RWPE1 (cell line): ENCODE results near the gene DNASE1L3.

Experiments used
- CTCF ChIA-PET: fragments of 350-600 bp; sonication (Branson Sonifier 250); formaldehyde crosslinking; extraction: SDS; loops from one replicate; lab custom pipeline; 2021; lab: Yijun Ruan, JAX
- POLR2A ChIA-PET: fragments of 400-600 bp; formaldehyde crosslinking; extraction: SDS; loops from one replicate; lab custom pipeline; 2020; ENCODE audit warnings: antibody characterized with exemption; ENCODE audit not compliant: low non-redundant PET; lab: Yijun Ruan, JAX
- DNase-seq: peaks from one replicate; pipeline ENCODE4 v3.0.0; 2012; ENCODE audit warnings: low spot score
- H3K27ac ChIP-seq: fragments of 450-650 bp; 2 replicates; pipeline ENCODE4 v1.5.1; 2017
- TF ChIP-seq, protein P1 (sequence below): fragments of 450-650 bp; conservative IDR thresholded peaks from 2 replicates; pipeline ENCODE4 v1.5.1; 2017; ENCODE audit warnings: low read depth, mild to moderate bottlenecking

The DNASE1L3 gene

DNA sequence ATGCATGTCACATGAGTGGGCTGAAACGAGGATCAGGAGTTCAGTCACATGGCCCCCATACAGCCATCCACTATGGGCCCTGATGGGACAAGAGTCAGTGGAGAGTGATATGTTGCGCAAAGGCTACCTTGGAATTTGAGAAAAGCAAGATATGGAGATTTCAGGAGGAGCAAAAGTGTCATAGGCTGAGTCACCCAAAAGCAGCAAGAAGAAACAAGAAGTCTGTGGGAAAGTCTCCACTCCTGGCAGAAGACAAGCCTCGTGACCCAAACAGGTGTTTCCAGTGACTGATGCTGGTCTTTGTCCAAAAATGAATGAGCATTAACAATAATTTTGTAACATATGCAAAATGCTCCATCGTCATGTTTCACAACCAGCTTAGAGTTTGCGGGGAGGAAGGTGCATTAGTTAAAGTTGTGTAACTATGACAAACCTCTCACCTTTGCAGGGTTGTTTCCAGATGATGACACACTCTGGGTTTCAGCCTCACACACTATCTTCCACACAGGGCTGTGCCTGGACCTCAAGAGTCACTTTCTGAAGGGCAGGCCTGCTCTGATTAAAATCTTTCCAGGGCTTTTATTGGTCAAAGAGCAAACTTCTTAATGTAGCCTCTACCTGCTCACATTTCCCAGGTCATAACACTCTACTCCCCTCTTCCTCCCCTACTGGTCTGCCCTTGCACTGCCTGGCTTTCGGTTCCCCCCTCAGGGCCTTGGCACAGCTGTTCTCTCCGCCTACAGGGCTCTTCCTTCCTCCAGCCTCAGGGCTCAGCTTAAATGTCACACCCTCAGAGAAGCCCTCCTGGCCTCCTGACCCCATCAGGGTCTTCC, 3.9 kb upstream of the DNASE1L3 start:
- POLR2A ChIA-PET = no interaction called here
- TF ChIP-seq, protein P1, sequence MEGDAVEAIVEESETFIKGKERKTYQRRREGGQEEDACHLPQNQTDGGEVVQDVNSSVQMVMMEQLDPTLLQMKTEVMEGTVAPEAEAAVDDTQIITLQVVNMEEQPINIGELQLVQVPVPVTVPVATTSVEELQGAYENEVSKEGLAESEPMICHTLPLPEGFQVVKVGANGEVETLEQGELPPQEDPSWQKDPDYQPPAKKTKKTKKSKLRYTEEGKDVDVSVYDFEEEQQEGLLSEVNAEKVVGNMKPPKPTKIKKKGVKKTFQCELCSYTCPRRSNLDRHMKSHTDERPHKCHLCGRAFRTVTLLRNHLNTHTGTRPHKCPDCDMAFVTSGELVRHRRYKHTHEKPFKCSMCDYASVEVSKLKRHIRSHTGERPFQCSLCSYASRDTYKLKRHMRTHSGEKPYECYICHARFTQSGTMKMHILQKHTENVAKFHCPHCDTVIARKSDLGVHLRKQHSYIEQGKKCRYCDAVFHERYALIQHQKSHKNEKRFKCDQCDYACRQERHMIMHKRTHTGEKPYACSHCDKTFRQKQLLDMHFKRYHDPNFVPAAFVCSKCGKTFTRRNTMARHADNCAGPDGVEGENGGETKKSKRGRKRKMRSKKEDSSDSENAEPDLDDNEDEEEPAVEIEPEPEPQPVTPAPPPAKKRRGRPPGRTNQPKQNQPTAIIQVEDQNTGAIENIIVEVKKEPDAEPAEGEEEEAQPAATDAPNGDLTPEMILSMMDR = no peak
- peak; percentile 76 for DNase-seq
- H3K27ac ChIP-seq = peak overlapping the region; percentile 96
- CTCF ChIA-PET = interaction anchor here (0.7 kb wide), 1 partner anchor 80 kb away, joined by 4 read pairs; no protein-coding TSS in a partner anchor

DNA sequence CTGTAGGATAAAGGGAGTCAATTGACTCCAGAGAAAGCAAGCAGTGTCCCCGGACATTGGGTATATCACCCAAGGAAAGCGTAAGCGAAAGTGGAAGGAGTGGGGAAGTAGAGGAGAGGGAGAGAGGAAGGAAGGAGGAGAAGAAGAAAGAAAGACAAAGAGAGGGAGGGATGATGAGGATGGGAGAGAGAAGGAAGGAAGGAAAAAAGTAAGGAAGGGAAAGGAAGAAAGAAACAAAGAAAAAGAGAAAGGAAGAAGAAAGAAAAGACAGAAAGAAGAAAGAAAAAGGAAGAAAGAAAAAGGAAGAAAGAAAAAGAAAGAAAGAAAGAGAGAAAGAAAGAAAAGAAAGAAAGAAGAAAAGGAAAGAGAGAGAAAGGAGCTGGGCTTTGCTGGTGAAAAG, 839 bp downstream of the DNASE1L3 start:
- CTCF ChIA-PET = no interaction called here
- POLR2A ChIA-PET = no interaction called here
- TF ChIP-seq, protein P1 = no peak
- no peak overlapping the region for H3K27ac ChIP-seq
- no peak for DNase-seq

DNA sequence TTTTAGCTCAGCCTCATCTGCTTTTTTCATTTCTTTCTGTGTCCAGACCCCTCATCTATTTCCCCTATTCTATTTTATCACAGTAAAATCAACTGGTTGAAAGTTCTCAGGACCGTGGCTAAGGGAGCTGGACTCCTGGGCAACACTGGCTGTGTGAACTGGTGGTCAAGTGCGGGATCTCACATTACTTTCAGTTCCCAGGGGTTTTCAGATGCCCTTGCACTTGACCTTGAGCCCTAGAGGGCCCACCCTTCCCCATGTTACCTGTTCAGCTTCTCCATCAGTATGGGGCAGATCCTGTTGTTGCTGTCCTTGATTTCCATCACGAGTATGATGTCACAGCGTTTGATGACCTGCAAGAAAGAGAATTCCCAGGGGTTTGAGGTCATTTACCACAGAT, 2.8 kb downstream of the DNASE1L3 start:
- TF ChIP-seq, protein P1 = no peak
- no peak overlapping the region for H3K27ac ChIP-seq
- ChIA-PET CTCF (no interaction called here), POLR2A (no interaction called here)
- DNase-seq = no peak

DNA sequence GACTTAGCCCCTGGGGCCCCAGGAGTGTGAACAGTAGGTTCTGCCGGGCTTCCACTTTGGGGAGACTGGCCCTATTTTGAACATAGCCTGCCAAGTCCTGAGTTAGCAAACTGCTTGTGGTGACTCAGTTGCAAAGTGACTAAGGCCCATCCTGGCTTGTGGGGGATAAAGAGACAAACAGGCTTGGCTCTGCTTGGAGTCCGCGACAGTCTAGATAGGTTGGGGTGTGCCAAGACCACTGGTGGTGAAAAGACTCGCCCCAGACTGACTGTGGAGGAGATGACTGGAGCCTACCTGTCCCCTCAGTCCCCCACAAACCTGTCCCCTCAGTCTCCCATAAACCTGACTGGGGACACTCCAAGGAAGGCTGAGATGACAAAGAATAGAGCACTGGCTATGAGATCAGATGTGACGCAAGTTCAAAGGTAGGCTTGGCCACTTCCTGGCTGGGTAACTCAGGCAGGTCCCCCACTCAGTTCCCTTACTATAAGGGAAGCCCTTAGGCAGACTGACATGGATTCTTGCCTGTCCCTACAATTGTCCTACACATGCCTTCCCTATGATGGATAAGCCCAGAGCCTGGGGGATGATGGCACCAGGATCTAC, 4.3 kb downstream of the DNASE1L3 start:
- TF ChIP-seq, protein P1 = no peak
- ChIA-PET CTCF (no interaction called here), POLR2A (no interaction called here)
- peak; percentile 31 for DNase-seq
- peak overlapping the region; percentile 69 for H3K27ac ChIP-seq

- peak overlapping the region; percentile 69 for H3K27ac ChIP-seq
- no peak for DNase-seq
- CTCF ChIA-PET = interaction anchor here (0.5 kb wide), 1 partner anchor 26 kb away, joined by 4 read pairs; no protein-coding TSS in a partner anchor
- POLR2A ChIA-PET = no interaction called here
- TF ChIP-seq, protein P1 = no peak
These were observed 4.8 kb downstream of the DNASE1L3 start for GRCh38 chr3:58205981-58206380.

- TF ChIP-seq, protein P1 = no peak
- POLR2A ChIA-PET = no interaction called here
- CTCF ChIA-PET = no interaction called here
These were observed 6.1 kb downstream of the DNASE1L3 start for GRCh38 chr3:58204720-58205119.

More at GRCh38 chr3:58204720-58205119, 6.1 kb downstream of the DNASE1L3 start:
- DNase-seq = no peak
- H3K27ac ChIP-seq = no peak overlapping the region
